ENCODE results near the gene NECAP2.
"Not testable (repeated sequence)": the region's sequence is repeated elsewhere in the genome, so short reads cannot be mapped to it uniquely, and the experiment has no call there.

NECAP2 gene

DNA sequence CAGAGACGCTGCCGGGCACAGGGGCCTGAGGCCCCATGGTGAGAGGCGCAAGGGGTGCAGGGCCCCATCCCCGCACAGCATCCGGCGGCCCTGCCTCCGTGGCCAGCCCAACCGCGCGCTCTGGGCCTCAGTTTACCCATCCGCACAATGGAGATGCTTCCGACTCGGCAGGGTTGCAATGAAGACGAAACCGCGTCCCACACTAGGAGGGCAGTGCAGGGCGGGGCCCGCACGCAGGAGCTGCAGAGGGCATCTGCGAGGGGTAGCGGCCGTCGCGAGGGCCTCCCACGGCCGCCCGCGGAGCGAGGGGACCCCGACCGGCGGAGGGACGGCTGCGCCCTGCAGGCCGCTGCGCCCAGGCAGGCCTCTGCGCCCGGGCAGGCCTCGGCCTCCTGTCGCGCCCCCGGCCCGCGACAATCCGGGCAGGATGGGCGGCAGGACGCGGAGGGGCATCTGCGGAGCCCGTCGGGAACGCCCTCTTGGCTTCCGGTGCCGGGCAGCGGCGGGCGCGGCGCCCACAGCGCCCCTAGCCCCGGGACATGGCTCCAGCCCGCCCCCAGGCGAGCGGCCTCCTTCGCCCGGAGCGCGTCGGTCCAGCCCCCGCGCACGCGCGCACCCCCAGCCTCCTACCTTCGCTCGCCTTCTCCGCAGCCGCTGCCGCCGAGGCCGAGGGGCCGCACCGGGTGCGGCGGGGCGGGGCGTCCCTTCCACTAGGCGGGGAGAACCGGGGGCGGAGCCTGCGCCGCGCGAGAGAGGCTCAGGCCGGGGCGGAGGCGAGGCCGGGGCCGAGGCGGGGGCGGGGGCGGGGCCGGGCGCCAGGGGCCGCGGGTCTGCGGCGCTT, 58.3 kb downstream of the NECAP2 start:
- peak; percentile 98 for DNase-seq (ENCODE audit: low spot score)

GRCh38 chr1:16500466-16500865, 59.9 kb downstream of the NECAP2 start:
- DNase-seq (ENCODE audit: low spot score), result not testable (repeated sequence)

DNA sequence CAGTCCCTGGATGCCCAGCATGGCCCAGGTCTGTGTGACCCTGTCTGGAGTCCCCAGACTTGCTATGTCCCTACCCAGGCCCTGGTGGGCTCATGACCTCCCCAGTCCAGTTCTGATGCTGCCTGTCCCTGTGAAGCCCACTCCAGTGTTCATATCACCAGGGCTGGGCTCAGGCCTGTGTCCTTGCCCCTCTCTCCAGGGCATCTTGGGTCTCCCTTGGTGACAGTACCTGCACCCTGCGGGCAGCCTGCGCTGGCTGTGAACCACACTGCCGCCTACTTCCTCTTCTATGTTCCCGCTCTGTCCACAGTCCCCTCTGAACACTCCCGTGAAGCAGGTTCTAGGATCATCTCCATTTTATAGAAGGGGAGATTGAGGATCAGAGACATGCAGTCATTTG, 60.5 kb downstream of the NECAP2 start:
- DNase-seq (ENCODE audit: low spot score), result not testable (repeated sequence)

DNA sequence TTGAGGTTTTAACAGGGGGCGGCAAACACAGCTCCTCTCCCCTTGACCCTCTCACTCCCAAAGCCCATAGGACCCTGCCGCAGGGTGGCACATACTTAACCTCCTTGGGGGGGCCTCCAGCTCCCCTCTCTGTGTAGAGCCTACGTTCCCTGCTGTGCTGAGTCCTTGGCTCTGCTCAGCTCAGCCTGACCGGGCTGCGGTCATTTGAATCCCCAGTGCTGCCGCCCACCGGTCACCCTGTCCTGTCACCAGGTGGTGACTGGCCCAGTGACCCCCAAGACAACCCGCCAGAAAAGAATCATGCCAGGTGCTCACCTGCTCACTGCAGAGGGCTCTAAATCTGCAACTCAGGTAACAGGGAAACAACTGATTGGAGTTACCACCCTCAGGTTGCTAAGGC, 60.9 kb downstream of the NECAP2 start:
- DNase-seq (ENCODE audit: low spot score), result not testable (repeated sequence)

- no peak for DNase-seq (ENCODE audit: low spot score)
These were observed 63.0 kb downstream of the NECAP2 start for GRCh38 chr1:16503494-16503893.

DNA sequence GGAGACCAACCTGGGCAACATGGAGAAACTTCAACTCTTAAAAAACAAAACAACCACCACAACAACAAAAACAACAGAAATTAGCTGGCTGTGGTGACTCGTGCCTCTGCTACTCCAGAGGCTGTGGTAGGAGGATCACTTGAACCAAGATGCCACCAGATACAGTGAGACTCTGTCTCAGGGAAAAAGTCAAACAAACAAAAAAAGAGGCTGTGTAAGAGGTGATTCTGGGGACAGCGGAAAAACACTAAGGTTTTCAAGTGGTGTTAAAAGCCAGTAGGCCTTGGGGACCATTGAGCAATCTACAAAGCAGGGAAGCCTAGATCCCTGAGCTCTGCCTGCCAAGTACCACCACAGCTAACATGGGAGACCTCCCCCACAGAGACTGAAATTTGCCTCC, 65.3 kb downstream of the NECAP2 start:
- DNase-seq (ENCODE audit: low spot score), result not testable (repeated sequence)

- not testable (repeated sequence) for DNase-seq (ENCODE audit: low spot score)
These were observed 66.0 kb downstream of the NECAP2 start for GRCh38 chr1:16506364-16507136.

DNA sequence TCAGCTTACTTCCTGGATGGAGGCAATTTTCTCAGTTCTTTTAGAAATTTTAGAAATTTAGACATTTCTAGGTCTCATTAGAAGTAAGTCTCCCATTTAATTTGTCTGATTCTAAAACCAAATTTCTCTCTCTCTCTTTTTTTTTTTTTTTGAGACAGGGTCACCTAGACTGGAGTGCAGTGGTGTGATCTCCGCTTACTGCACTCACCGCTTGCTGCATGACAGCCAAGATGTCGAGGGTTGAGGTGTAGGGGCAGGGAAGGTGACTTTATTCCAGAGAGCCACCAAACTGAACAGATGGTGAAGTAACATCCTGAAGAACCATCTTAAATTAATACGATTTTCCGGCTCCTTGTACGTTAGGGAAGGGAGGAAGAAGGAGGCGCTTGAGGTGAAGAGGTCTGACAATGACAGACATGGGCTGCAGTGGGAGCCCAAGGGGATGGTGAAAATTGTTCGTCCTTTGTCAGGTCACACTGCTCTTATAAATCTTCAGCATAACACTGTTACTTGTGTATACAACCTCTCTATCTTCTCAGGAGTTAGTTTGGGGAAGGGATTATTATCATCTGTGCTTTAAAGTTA, 68.4 kb downstream of the NECAP2 start:
- DNase-seq (ENCODE audit: low spot score), result not testable (repeated sequence)
